ENCODE data around the gene ENTPD7. TPM values are rescaled to one million over a fixed set of nuclear protein-coding genes. Genes with fewer than 3 reads are reported as not detected.
"Not testable (repeated sequence)": the region's sequence is repeated elsewhere in the genome, so short reads cannot be mapped to it uniquely, and the experiment has no call there.

Gene ENTPD7
- total RNA-seq, result 14.4 TPM

- peak; percentile 95 for DNase-seq (ENCODE audit: low spot score)
Measured at GRCh38 chr10:99659031-99659867, at the start of gene ENTPD7. TSS of gene ENTPD7 (plus strand) at chr10:99659509. CDS start at chr10:99659957, 448 bp downstream.

GRCh38 chr10:99610221-99610620 lies 49.1 kb upstream of the ENTPD7 start:
- DNase-seq (ENCODE audit: low spot score), result no peak

- no peak for DNase-seq (ENCODE audit: low spot score)
Measured at GRCh38 chr10:99611326-99611725, 48.0 kb upstream of the ENTPD7 start.

GRCh38 chr10:99612167-99612831 lies 47.0 kb upstream of the ENTPD7 start:
- DNase-seq (ENCODE audit: low spot score), result peak; percentile 27

GRCh38 chr10:99615426-99615825 lies 43.9 kb upstream of the ENTPD7 start:
- DNase-seq (ENCODE audit: low spot score), result no peak

GRCh38 chr10:99617696-99618095 lies 41.6 kb upstream of the ENTPD7 start:
- DNase-seq (ENCODE audit: low spot score), result no peak

- DNase-seq (ENCODE audit: low spot score), result no peak
Measured at GRCh38 chr10:99619090-99619800, 40.1 kb upstream of the ENTPD7 start.

- peak; percentile 97 for DNase-seq (ENCODE audit: low spot score)
Measured at GRCh38 chr10:99619851-99620710, 39.2 kb upstream of the ENTPD7 start, which contains the start of gene SLC25A28. TSS of gene SLC25A28 (minus strand) at chr10:99620439. CDS start at chr10:99620335, 104 bp downstream.

GRCh38 chr10:99620711-99621453 lies 38.4 kb upstream of the ENTPD7 start:
- peak; percentile 93 for DNase-seq (ENCODE audit: low spot score)

- no peak for DNase-seq (ENCODE audit: low spot score)
Measured at GRCh38 chr10:99621454-99622251, 37.7 kb upstream of the ENTPD7 start.

GRCh38 chr10:99623919-99624318 lies 35.4 kb upstream of the ENTPD7 start:
- DNase-seq (ENCODE audit: low spot score), result no peak

GRCh38 chr10:99625124-99625523 lies 34.2 kb upstream of the ENTPD7 start:
- DNase-seq (ENCODE audit: low spot score), result not testable (repeated sequence)

GRCh38 chr10:99628923-99629624 lies 30.2 kb upstream of the ENTPD7 start:
- no peak for DNase-seq (ENCODE audit: low spot score)

- no peak for DNase-seq (ENCODE audit: low spot score)
Measured at GRCh38 chr10:99629625-99629978, 29.7 kb upstream of the ENTPD7 start.

- DNase-seq (ENCODE audit: low spot score), result peak; percentile 35
Measured at GRCh38 chr10:99630433-99630832, 28.9 kb upstream of the ENTPD7 start.

GRCh38 chr10:99630991-99631390 lies 28.3 kb upstream of the ENTPD7 start:
- DNase-seq (ENCODE audit: low spot score), result no peak

- no peak for DNase-seq (ENCODE audit: low spot score)
Measured at GRCh38 chr10:99631496-99631895, 27.8 kb upstream of the ENTPD7 start.

GRCh38 chr10:99633832-99634231 lies 25.5 kb upstream of the ENTPD7 start:
- DNase-seq (ENCODE audit: low spot score), result no peak

GRCh38 chr10:99647601-99648151 lies 11.6 kb upstream of the ENTPD7 start:
- DNase-seq (ENCODE audit: low spot score), result no peak
